C4-2B (cell line): ENCODE data around the gene STRADB.

Experiments
- H3K27ac ChIP-seq: fragments of 450-650 bp; 2 replicates; pipeline ENCODE4 v1.5.1; 2017
- ZFX ChIP-seq: fragments of 450-650 bp; IDR thresholded peaks from 2 replicates; pipeline ENCODE4 v1.6.1; 2017
- TF ChIP-seq, protein P1 (sequence below): fragments of 450-650 bp; conservative IDR thresholded peaks from 2 replicates; pipeline ENCODE4 v1.5.1; 2017; ENCODE audit warnings: mild to moderate bottlenecking

Gene STRADB

DNA sequence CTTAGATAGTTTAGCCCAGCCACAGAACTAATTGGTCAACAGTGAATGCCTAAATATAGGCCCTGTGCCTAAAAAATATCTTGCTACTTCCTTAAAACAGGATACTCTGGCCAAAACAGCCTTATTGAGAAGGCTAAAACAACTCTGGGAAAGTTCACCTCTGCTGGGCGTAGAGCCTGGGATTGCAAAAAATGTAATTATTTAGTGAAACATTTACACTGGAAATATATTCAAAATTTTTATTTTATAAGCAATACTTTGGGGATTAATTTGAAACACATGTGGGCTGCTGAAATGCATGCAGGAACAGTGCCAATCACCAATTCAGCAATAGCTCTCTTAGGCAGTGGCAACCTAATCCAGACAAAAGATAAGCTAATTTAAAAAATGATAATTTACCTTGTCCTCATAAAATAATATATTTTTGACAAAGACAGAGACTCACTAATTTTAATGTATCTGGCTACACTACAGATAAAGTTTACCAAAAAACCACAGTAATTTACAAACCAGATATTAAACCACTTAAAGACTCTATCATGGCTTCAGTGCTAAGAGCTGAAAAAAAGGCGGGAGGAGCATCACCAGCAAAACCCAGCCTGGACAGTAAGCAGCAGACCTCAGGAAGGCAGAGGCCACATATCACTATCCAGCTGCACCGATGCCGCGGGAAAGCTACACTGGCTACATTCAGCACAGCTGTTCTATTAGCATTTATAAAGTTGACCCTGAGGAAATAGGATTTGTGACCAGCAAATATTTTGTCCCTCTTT, 18.7 kb upstream of the STRADB start:
- H3K27ac ChIP-seq, result no peak overlapping the region
- TF ChIP-seq, protein P1, sequence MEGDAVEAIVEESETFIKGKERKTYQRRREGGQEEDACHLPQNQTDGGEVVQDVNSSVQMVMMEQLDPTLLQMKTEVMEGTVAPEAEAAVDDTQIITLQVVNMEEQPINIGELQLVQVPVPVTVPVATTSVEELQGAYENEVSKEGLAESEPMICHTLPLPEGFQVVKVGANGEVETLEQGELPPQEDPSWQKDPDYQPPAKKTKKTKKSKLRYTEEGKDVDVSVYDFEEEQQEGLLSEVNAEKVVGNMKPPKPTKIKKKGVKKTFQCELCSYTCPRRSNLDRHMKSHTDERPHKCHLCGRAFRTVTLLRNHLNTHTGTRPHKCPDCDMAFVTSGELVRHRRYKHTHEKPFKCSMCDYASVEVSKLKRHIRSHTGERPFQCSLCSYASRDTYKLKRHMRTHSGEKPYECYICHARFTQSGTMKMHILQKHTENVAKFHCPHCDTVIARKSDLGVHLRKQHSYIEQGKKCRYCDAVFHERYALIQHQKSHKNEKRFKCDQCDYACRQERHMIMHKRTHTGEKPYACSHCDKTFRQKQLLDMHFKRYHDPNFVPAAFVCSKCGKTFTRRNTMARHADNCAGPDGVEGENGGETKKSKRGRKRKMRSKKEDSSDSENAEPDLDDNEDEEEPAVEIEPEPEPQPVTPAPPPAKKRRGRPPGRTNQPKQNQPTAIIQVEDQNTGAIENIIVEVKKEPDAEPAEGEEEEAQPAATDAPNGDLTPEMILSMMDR, result no peak
- no peak for TF ChIP-seq ZFX

DNA sequence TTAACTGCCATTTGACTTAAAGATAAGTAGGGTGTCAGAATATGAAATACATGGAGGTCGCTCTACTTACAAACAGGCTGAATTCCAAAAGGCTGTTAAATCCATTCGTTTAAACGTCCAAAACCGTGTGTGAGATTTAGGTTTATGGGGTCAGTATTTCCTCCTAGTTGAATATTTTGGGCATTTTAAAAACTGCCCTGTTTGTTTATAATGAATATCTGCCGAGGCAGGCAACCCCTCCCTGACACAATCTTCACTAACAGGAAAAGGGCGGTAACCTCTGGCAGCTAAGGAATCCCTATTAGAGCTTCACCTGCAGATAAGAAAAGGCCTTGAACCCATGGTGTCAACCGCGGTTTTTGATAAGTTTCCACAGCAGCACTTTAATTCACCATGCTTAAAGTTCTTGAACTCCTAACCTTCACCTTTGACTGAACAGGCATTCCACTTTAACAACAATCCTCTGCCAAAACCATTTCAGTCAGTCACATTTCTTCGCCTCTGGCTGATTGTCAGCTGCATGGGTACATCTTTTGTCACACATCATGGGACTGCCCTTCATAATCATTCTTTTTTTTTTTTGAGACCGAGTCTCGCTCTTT, 18.0 kb upstream of the STRADB start:
- no peak overlapping the region for H3K27ac ChIP-seq
- no peak for TF ChIP-seq ZFX
- TF ChIP-seq, protein P1, result no peak

GRCh38 chr2:201436141-201436540, 15.4 kb upstream of the STRADB start:
- H3K27ac ChIP-seq, result no peak overlapping the region
- no peak for TF ChIP-seq ZFX
- TF ChIP-seq, protein P1, result no peak

DNA sequence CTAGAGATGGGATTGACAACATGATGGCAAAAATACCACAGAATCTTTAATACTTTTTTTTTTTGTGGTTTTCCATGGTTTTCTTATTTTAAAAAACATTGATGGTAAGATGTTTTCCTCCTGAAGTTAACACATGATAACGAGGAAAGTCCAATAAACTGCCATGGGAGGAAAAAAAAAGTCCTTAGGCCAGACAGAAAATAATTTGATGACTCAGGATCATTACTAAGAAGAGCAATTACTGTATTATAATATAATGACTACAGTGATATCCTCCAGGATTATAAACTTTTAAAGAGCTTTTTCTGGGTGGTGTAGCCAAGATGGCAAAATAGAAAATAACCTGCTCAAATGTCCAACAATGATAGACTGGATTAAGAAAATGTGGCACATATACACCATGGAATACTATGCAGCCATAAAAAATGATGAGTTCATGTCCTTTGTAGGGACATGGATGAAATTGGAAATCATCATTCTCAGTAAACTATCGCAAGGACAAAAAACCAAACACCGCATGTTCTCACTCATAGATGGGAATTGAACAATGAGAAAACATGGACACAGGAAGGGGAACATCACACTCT, 12.1 kb upstream of the STRADB start:
- H3K27ac ChIP-seq, result peak overlapping the region; percentile 25; the same call in 1 of the 2 replicates

DNA sequence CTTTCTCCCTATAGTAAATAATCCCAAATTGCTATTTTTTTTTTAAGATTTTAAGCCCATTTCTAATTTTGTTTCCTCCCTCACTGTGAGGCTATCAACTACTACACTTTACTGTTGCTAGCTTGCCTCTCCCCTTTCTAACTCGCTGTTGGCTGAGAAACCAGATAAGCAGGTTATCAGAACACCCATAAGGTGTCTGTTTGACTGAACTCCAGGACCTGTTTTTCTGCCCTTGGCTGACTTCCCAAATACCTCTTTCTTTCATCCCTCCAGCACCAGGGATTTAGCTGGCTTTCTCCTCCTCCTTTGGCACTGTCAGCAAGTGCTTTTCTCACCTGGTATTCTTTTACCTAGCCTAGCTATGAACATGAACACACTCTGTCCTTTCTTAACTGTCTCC, 11.4 kb upstream of the STRADB start:
- H3K27ac ChIP-seq, result peak overlapping the region; percentile 25; the same call in 1 of the 2 replicates

DNA sequence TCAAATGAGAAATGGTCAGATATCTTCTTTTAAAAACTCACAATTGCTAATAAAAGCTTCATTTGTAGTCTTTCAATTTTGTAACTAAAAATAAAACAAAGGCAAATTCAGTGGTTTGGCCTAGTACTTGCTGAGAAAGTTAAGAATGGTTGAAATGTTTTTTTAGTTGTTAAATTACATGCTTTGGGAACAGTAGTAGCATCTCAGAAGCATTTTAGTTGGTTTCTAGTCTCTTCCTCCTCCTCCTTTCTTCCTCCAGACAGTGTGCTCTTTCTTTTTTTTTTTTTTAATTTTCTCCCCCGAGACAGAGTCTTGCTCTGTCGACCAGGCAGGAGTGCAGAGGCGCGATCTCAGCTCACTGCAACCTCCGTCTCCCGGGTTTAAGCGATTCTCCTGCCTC, 10.1 kb upstream of the STRADB start:
- TF ChIP-seq ZFX, result no peak
- TF ChIP-seq, protein P1, result no peak
- H3K27ac ChIP-seq, result no peak overlapping the region

More for the DNA sequence above, 11.4 kb upstream of the STRADB start:
- TF ChIP-seq, protein P1, result no peak
- no peak for TF ChIP-seq ZFX

DNA sequence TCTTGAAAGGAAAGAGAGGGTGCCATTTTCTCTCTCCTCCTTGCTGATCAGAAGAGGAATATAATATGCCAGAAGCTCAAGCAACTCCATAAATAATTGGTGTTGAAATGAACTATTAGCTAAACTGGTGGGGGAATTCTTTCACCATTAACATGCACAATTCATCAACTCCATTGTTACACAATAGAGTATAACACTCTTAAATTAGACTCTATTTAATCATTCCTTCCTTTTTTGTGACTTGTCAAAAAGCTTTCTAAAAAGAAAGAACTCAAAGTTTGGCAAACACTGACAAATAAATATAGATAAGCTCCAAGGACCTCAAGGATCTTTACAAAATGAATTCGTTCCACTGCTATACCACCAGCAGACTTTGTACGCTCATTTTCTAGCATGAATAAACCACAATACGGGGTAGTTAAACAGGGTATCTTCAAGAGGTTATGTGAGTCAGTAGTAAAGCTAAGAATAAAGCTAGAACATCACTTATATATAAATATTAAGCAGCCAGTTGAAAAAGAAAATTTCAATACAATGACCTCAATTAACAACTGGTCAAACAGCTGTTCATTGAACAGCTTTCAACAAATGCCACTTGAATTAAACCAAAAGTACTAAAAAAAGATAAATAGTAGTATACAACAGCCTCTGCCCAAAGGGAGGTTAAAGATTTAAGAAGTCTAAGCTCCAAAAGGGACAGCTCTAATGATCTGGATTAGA, 6.6 kb upstream of the STRADB start:
- no peak for TF ChIP-seq ZFX
- TF ChIP-seq, protein P1, result no peak
- no peak overlapping the region for H3K27ac ChIP-seq
